ENCODE data around the gene ZNF649. TPM values are rescaled to one million over a fixed set of nuclear protein-coding genes. Genes with fewer than 3 reads are reported as not detected.

The ZNF649 gene
- total RNA-seq, 1 donor = 5.4 TPM

- DNase-seq (ENCODE audit: insufficient read length, low spot score, missing footprints) = no peak
- Histone ChIP-seq H3K79me2 (ENCODE audit: insufficient read depth, low read length) (no peaks in the 10 kb centered on the region), H2AFZ (ENCODE audit: low read length) (no peak overlapping the region), H3K27ac (ENCODE audit: low read depth, low read length) (no peak overlapping the region), H3K36me3 (ENCODE audit: insufficient read depth, low read length) (peaks cover 52% of the 10 kb centered on the region), H3K4me2 (ENCODE audit: insufficient read depth, low read length) (no peak overlapping the region), H4K20me1 (ENCODE audit: insufficient read depth, low read length) (no peaks in the 10 kb centered on the region), H3K9me3 (ENCODE audit: low read depth, low read length) (peaks cover 42% of the 10 kb centered on the region), H3K4me3 (ENCODE audit: insufficient read depth, low read length) (no peak overlapping the region), H3K4me1 (ENCODE audit: insufficient read depth, low read length) (no peaks in the 10 kb centered on the region), H3K27me3 (ENCODE audit: insufficient read depth, low read length) (no peaks in the 10 kb centered on the region)
- TF ChIP-seq CTCF (IDR thresholded peaks at IDR 0.05; ENCODE audit: extremely low read depth, low read depth, low read length) = no peak
Measured at GRCh38 chr19:51944798-51945552, 40.2 kb upstream of the ZNF649 start.

- peaks cover 71% of the 10 kb centered on the region for H3K36me3 ChIP-seq (ENCODE audit: insufficient read depth, low read length)
- no peak overlapping the region for H3K27ac ChIP-seq (ENCODE audit: low read depth, low read length)
- no peaks in the 10 kb centered on the region for H4K20me1 ChIP-seq (ENCODE audit: insufficient read depth, low read length)
- no peak overlapping the region for H2AFZ ChIP-seq (ENCODE audit: low read length)
- no peak for TF ChIP-seq CTCF (IDR thresholded peaks at IDR 0.05; ENCODE audit: extremely low read depth, low read depth, low read length)
- no peaks in the 10 kb centered on the region for H3K79me2 ChIP-seq (ENCODE audit: insufficient read depth, low read length)
- DNase-seq (ENCODE audit: insufficient read length, low spot score, missing footprints) = no peak
- no peaks in the 10 kb centered on the region for H3K27me3 ChIP-seq (ENCODE audit: insufficient read depth, low read length)
- H3K4me3 ChIP-seq (ENCODE audit: insufficient read depth, low read length) = no peak overlapping the region
- peaks cover 19% of the 10 kb centered on the region for H3K9me3 ChIP-seq (ENCODE audit: low read depth, low read length)
- no peaks in the 10 kb centered on the region for H3K4me1 ChIP-seq (ENCODE audit: insufficient read depth, low read length)
- H3K4me2 ChIP-seq (ENCODE audit: insufficient read depth, low read length) = no peak overlapping the region
Measured at GRCh38 chr19:51938936-51939335, 34.1 kb upstream of the ZNF649 start.

- Histone ChIP-seq H3K79me2 (ENCODE audit: insufficient read depth, low read length) (peaks cover 13% of the 10 kb centered on the region), H3K9me3 (ENCODE audit: low read depth, low read length) (no peaks in the 10 kb centered on the region), H4K20me1 (ENCODE audit: insufficient read depth, low read length) (no peaks in the 10 kb centered on the region), H2AFZ (ENCODE audit: low read length) (no peak overlapping the region), H3K4me3 (ENCODE audit: insufficient read depth, low read length) (no peak overlapping the region), H3K27me3 (ENCODE audit: insufficient read depth, low read length) (no peaks in the 10 kb centered on the region), H3K27ac (ENCODE audit: low read depth, low read length) (no peak overlapping the region), H3K4me2 (ENCODE audit: insufficient read depth, low read length) (no peak overlapping the region), H3K36me3 (ENCODE audit: insufficient read depth, low read length) (peaks cover 33% of the 10 kb centered on the region), H3K4me1 (ENCODE audit: insufficient read depth, low read length) (peaks cover 3% of the 10 kb centered on the region)
- no peak for TF ChIP-seq CTCF (IDR thresholded peaks at IDR 0.05; ENCODE audit: extremely low read depth, low read depth, low read length)
- no peak for DNase-seq (ENCODE audit: insufficient read length, low spot score, missing footprints)
Measured at GRCh38 chr19:51931921-51932320, 27.1 kb upstream of the ZNF649 start.

- TF ChIP-seq CTCF (IDR thresholded peaks at IDR 0.05; ENCODE audit: extremely low read depth, low read depth, low read length) = no peak
- Histone ChIP-seq H3K27me3 (ENCODE audit: insufficient read depth, low read length) (no peaks in the 10 kb centered on the region), H3K79me2 (ENCODE audit: insufficient read depth, low read length) (peaks cover 13% of the 10 kb centered on the region), H3K4me1 (ENCODE audit: insufficient read depth, low read length) (peaks cover 7% of the 10 kb centered on the region), H4K20me1 (ENCODE audit: insufficient read depth, low read length) (no peaks in the 10 kb centered on the region), H3K27ac (ENCODE audit: low read depth, low read length) (peak overlapping the region; percentile 35), H3K36me3 (ENCODE audit: insufficient read depth, low read length) (peaks cover 15% of the 10 kb centered on the region), H3K4me3 (ENCODE audit: insufficient read depth, low read length) (peak overlapping the region; percentile 95), H2AFZ (ENCODE audit: low read length) (peak overlapping the region; percentile 91), H3K4me2 (ENCODE audit: insufficient read depth, low read length) (peak overlapping the region; percentile 82), H3K9me3 (ENCODE audit: low read depth, low read length) (peaks cover 3% of the 10 kb centered on the region)
- no peak for DNase-seq (ENCODE audit: insufficient read length, low spot score, missing footprints)
Measured at GRCh38 chr19:51927859-51928258, 23.0 kb upstream of the ZNF649 start.
